ENCODE measurements around the gene SUFU.
A peak's percentile ranks its signal among the peaks of the same experiment; 100 is the strongest.

The SUFU gene

DNA sequence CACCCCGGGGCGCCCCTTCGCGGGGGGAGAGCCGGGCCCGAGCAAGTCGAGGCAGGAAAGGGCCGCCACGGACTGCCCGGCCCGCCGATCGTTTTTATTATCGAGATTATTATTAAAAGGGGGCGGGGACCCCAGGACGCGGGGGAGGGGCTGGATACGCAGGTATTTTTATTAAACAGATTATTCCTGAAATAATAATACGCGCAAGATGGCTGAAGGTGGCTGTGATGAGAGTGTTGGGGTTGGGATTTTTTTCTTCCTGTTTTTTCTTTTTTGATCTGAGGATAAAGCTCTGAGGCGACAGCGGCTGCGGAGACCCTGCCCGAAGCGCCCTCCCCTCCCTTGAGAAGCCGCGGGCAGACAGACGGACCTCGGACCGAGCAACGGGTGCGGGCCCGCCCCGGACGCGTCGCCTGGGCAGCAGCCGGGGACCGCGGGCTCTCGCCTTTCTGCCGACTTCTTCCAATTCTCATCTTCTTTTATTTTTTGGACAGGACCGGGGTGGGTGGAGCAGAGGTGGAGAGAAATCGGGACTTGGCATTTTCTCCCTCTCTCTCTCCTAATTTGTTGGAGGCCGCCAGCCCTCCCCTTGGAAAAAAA lies 139.1 kb downstream of the SUFU start:
- DNase-seq, result no peak

DNA sequence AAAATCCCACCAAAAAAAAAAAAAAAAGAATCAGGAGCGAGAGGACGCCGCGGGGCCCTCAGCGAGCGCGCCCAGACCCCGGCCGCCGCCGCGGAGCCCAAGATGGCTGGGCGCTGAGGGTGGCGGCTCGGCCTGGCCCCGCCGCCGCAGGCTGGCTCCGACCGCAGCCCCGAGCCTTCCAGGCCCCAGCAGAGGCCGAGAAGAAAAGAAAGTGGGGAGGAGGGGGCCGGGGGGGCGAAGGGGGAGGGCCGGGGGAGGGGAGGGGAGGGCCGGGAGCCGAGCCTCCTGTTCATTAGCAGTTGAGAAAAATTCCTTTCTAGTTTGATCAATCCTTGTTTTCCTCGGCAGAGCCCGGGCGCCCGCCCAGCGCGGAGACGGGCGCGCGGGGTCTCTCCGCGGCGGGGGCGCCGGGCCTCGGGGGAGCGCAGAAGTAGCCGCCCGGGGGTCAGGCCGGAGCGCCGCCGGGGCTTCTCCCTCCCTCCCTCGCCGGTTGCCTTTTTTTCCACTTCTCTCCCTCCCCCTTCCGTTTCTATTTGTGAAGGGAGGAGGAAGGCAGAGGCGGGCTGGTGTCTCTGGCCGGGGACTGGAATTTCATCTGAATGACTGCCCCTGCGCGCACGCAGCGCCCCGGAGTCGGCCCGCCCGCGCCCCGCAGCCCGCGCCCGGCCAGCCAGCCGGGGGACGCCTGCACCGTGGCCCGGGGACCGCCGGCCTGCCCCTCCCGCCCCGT lies 139.7 kb downstream of the SUFU start:
- DNase-seq, result peak in 1 of 2 experiments; percentile 6

DNA sequence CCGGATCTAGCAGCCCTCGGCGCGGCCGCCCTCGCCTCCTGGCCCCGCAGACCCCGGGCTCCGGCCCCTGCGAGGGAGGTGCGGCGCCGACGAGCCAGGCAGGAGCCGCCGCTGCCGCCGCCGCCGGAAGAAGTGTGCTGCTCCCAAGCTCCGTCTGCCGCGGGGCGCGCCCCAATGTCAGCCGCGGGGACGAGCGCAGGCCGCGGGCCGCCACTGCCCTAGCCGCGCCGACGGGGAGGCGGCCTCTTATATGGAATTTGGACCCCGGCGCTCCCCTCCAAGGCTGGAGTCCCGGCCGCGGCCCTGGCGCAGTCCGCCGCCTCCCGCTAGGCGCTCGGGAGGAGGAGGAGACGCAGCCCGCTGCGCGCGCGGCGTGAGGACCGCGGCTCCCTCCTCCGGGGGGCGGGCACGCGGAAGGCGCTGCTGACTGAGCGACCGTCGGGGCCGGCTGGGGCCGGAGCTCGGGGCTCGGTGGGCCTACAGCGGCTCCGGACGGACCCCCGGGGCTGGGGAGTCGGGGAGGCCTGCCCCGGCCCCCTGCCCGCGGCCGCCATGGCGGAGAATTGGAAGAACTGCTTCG lies 140.4 kb downstream of the SUFU start, which contains the start of gene TRIM8:
TSS of gene TRIM8 (plus strand) at position 414 of the 580 bp plus-strand sequence. CDS start at position 553, 139 bp downstream.
- no peak for DNase-seq

DNA sequence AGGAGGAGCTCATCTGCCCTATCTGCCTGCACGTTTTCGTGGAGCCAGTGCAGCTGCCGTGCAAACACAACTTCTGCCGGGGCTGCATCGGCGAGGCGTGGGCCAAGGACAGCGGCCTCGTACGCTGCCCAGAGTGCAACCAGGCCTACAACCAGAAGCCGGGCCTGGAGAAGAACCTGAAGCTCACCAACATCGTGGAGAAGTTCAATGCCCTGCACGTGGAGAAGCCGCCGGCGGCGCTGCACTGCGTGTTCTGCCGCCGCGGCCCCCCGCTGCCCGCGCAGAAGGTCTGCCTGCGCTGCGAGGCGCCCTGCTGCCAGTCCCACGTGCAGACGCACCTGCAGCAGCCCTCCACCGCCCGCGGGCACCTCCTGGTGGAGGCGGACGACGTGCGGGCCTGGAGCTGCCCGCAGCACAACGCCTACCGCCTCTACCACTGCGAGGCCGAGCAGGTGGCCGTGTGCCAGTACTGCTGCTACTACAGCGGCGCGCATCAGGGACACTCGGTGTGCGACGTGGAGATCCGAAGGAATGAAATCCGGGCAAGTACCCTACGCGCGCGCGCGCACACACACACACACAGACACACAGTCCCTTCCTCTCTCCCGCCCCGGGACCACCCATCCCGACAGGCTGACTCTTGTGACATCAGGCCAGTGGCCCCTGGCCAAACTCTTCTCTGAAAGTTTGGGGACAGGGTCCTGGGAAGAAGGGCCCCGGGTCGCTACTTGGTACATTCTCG lies 141.0 kb downstream of the SUFU start:
- peak in 1 of 2 experiments; percentile 33 for DNase-seq

DNA sequence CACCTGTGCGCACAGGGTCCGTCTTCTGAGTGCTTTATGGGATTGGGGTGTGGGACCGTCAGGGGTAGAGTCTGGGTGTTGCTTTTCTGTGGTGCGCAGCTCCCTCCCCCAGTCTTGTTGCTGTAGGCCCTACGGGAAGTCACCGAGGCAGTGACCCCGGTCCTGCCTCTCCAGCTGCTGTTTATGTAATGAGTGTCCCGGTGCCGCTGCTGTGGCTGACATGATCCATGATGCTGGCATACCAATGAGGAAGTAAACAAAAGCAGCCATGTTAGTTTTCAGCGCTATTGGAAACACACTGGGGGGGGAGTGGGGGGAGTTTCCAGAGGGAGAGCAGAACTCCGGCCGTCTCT lies 141.6 kb downstream of the SUFU start:
- DNase-seq, result no peak

DNA sequence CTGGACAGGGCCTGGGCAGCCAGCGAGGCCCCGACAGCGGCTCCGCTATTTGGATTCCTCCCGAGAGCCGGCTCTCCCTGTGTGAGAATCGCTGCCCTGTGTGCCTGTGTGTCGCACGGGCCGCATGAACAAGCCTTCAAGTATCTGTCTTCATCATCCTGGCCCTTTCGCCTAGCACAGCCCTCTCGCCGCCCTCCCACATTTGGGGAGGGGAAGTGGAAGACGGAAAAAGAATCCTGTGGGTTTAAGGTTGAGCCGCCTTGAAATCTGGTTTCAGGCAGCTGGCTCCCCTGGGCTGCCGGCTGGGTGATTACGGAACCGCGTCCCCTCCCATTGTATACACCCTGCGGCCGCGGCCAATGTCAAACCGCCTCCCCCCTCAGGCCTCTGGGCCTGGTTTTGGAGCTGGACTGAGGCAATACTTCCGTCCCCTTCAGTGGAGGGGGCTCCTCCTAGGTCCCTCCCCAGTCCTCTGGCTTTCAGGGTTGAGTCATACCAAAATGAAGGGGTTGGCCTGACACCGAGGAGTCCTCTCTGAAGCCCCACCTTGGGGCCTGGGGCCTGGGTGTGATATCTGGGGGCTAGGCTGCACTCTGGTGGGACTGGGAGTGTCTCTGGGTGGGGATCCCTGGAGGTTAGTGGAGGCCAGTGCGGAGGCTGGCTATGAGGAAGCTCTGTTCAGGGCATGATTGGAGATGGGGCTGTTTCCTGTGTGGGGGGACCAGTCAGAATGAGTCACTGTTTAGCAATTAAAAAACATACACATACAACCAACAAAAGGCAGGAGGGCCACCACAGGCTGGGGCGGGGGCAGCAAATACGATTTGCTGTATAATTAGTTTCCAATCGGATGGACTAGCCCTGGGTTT lies 142.2 kb downstream of the SUFU start:
- peak in 1 of 2 experiments; percentile 28 for DNase-seq

DNA sequence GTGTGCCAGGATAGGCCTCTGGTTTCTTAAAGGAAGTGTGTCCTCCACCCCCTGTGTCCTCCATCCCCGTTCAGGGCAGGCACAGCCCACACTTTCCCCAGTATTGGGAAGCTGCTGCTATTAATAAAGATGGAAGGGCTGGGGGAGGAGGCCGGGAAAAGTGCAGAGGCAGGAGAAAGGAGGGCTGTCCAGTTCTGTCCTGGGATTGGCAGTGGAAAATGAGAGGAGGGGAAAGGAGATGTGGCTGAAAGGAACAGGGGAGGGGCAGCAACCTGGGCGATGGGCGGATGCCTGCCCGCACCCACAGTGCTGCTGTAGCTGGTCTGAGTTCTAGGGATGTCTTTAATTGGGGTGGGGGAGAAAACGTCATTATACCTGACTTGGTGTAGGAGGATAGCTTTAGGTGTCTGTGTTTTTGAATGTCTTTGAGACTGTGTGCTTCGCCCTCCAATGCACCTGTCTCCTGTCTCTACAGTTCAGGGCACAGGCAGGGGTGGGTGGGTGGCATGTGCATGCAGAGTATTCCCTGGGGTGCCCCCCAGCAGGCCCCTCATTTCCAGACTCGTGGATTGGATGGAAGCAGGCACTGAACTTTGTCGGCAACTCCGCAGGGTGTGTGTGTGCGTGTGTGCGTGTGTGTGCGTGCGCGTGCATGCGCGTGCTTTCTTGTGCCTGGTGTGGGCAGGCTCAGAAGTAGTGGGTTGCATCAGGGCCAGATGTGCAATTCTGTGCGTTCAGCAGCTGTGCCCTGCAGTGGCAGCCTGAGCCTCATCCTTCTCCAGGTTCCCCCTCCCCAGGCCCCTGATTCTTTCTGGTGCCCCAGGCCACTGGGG lies 143.1 kb downstream of the SUFU start:
- DNase-seq, result no peak

DNA sequence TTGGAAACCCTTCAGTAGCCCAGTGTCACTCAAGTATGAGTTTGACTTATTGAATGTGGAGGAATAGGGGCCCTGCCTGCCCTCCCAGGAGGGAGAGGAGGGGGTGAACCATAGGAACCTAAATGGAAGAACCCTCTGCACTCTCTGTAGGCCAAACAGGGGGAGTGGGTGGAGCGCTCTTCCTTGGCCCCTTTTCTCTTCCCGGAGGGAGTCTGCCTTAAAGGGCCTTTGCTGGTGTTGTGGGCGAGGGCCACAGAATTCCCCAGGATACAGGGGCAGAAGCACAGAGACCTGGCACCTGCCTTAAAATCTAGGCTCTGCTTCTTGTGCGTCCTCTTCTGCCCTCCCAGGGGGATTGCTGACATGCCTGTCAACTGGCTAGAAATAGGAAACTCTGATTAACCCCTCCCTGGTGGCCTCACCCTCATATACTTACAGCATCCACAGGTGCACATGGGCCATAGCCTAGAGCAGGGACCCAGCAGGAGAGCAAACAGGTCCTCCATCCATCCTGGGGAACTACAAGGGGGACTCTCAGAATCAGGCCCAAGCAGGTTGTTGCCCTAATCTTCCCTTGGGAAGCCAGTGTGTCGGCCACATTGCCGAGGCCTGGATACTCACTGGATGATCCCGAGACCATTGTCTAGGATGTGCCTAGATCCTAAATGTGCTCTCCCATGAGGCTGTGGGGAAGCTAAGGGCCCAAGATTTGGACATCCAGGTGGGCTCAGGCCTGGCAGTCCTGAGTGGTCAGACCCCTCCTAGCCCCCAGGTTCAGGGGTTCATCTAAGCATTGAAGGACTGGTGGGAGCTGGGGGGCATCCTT lies 143.9 kb downstream of the SUFU start:
- no peak for DNase-seq

DNA sequence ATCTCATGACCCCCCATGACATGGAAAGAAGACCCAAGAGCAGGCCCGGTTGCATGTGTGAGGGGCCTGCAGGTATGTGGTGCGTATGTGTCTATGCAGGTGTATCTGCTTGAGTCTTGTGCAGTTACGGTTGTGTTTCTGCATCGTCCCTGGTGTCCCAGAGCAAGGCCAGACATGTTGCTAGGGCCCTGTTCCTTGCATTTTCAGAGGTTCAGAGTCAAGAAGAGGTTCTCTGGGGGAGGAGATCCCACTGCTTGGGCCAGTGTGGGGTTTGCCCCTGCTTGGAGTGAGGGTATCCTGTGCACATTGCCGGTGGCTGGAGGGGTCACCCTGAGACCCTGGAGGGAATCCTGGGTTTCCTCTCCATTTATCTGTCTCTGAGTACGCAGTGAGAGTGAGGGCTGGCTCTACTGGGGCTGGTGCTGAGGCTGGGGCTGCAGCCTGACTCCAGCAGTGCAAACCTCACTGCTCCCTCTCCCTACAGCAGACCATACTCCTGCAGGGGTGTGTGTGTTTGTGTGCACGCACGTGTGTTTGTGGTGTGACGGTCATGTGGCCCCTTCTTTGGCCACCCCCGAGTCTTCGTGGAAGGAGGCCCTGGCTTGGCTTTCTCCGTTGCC lies 144.6 kb downstream of the SUFU start:
- DNase-seq, result no peak

DNA sequence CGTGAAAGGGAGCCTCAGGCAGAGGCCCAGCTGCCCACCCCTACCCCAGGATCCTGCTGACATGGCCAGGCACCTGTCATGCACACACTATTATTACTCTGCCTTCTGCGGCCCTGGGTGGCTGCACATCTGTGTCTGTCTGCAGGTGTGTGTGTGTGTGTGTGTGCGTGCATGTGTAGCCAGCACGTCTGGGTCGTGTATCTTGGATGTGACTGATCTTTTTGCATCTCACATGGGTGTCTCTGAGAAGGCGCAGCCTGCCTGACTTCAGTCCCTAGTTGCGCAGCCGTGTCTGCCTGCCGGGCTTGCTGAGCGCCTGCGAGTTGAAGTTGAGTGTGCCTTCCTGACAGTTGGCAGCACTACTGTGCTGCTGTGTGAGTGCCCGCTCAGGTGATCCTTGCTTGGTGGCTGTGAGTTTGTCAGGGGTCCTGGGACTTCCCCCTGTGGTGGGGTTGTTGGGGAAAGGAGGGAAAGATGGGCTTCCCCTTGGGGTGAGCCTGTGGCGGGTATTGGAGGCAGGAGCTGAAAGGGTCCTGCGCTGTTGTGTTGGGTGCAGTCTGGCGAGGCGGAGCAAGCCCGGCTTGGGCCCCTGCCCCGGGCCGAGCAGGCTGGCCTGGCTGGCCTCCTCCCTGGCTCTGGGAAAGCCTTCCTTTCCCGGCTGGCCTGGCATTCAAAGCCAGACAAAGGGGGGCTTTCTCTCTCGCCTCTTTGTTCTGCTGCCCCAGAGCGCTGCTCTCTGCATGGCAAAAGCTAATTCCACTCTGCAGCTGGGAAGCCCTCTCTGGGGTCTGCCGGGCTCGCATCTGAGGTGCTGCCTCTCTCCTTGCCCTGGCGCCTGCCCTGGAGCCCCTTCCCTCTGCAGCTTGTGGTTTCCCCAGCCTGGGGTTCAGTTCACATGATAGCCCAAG lies 145.4 kb downstream of the SUFU start:
- no peak for DNase-seq

DNA sequence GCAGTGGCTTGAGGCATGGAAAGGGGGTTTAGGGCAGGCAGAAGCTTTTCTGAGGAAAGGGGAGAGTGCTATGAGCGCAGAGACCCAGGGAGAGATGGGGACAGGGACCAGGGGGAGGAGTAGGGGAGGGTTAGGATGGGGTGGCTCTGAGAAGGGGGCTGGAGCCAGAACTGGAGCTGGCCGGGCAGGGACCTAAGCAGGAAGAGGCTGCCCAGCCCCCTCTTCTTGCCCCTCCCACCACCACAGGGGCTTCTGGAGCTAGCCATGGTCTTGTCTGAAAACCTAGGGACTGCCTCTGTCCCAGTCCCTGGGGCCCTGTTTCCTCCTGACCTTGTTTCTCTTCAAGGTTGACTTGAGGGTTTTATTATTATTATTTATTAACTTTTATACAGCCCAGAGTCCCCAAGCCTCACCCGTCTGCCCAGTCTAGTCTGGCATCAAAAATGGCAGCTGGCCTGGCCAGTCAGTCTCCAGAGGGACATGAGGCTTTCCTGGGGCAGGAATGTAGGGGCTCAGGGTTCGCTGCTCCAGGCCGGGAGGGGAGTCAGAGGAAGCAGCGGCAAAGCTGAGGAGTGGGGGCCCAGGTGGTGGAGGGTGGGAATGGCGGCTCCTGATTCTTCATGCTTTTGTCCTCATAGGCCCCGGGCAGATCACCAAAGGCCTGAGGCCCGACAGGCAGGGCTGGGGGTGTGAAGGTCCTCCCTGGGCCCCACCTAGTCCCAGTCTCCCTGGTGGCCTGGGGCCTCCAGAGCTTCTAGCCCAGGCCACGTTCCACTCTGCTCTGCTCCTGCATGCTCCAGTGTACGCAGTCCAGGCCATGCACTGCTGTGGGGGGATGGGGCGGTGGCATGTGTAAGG lies 146.3 kb downstream of the SUFU start:
- DNase-seq, result no peak

DNA sequence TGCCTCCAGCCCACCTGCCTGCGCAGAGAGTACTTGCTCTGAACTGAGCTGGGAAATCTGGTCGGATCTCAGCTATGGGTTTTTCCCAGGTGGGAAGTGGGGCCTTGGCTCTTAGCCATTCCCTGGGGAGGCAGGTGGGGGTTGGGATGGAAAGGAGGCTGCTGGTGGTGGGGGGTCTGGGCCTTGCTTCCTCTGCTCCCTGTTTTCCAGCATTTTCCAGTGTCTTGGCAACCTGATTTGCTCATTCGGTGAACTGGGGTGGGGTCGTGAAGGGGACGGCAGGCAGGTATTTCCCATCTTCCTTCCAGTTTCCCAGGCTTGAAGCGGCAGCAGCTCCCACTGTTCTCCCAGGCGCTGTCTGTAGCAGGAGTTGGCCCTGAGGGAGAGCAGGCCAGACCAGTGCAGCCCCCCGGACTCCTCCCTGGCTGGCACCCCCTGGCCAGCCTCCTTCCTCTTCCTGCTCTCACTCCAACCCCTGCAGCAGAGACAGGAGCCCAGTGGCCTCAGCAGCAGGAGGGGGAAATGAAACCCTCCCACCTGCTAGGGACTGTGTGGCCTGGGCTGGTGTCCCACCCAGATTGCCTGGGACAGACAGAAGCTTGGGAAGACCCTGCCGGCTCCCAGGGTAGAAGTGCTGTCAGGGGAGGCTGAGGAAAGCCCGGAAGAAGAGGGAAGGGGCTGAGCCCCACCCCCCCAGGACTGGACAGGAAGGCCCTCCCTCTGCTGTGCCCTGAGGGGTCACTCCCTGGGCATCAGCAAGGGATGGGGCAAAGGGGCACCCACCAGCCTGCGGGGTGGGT lies 147.1 kb downstream of the SUFU start:
- DNase-seq, result no peak

DNA sequence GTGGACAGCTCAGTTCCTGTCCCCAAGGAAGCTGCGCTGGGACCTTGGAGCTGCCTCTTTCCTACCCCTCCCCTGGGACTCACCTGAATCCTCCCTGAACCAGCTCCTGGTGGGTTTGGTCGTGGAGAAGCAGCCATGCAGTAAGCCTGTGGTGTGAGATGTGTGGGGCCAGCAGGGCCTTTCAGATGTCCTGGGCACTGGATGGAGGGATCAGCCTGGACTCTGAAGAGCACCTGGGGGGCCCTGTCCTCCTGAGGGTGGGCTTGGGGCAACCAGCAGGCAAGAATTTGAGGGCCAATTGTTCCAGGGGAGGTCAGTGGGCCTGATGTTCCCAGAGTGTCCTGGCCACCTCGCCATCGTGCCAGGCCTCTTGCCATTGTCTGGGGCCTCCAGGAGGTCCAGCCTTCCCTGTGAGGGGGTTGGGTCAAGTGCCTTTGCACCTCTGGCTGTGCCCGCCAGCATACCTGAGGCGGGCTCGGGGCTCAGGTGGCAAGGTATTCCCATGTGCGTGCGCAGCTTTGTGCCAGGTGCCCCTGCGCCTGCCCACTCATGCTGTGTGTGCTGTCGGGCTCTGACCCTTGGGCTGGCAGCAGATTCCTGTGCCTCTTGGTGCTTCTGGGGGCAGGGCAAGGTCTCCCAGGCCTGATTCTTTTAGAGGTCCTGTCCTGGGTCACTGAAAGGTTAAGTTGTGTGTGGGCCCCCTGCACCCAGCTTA lies 147.8 kb downstream of the SUFU start:
- no peak for DNase-seq

DNA sequence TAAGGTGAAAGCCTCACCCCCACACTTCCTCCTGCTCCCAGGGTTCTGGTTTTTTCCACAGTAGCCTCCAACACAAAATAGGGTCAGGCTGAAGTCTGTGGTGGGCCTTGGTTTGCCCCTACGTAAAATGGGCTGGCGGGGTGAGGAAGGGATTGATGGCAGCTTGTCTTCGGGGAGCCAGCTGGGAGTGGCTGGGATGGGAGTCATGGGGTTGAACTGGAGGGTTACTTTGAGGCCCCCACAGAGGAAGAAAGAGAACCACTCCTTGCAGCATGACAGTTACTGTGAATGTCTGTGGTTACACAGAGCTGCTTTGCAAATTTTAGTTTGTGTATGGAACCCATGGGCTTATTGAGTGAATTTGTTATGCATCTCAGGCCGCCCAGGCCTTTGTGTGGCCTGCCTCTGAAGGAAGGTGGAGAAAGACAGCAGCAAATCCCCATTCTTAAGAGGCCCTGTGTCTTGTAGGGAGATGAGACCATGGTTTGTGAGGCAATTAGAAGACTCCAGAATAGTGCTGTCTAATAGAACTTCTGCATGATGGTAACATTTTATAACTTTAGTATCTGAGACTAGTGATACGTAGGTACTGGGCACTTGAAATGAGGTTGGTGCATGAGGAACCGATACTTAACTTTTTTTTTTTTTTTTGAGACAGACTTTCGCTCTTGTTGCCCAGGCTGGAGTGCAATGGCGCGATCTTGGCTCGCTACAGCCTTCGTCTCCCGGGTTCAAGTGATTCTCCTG lies 148.6 kb downstream of the SUFU start:
- DNase-seq, result no peak

DNA sequence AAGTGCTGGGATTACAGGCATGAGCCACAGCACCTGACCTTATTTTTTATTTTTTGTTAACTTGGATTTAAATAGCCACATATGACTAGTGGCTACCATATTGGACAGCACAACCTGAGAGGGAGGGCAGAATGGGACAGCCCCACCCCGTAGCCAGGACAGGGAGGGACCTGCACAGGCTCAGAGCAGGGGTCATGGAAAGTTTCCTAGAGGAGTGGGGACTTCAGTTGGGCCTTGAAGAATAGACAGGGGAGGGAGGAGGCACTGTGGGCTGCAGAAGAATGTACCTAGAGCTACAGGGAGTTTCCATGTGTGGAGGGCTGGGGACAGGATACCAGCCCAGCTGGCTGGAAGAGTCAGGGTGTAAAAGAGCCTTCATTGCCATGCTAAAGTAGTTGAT lies 149.3 kb downstream of the SUFU start:
- DNase-seq, result no peak

DNA sequence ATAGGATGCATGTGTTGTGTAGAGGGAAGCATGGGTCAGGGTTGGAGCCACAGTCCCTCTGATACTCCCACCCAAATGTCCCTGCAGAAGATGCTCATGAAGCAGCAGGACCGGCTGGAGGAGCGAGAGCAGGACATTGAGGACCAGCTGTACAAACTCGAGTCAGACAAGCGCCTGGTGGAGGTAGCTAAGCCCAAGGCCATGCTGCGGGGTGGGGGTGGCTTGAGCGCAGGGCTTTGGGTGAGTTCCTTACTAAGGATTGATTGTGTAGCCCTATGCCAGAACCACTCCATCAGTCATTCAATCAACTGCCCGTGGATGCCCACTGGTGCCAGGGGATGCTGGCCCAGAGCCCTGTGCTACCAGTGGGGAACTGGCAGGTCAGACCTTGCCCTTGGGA lies 150.8 kb downstream of the SUFU start:
- DNase-seq, result no peak
